Lower lobe of right lung (tissue), 2 donors: ENCODE measurements around the gene MYOF. TPM values are rescaled to one million over a fixed set of nuclear protein-coding genes. Genes with fewer than 3 reads are reported as not detected.

Source experiments
- ATAC-seq, 2 donors: fragments of 200-7000 bp; cut with Tn5 transposase; one replicate each; pipeline ENCODE4 v1.9.1; 2020 to 2022; ENCODE audit warnings: mild to moderate bottlenecking in 2 of 2, moderate library complexity in 2 of 2
- DNase-seq: peaks from one replicate; pipeline ENCODE4 v3.0.0-alpha.2; 2020
- H3K27ac ChIP-seq: fragments of 200-600 bp; one replicate; pipeline ENCODE4 v1.8.0; 2022
- H3K27me3 ChIP-seq: fragments of 200-600 bp; one replicate; pipeline ENCODE4 v1.8.0; 2022; ENCODE audit warnings: low read depth
- H3K36me3 ChIP-seq: fragments of 200-600 bp; one replicate; pipeline ENCODE4 v1.8.0; 2022; ENCODE audit warnings: mild to moderate bottlenecking
- H3K4me1 ChIP-seq: fragments of 200-600 bp; one replicate; pipeline ENCODE4 v1.8.0; 2022
- H3K4me3 ChIP-seq: fragments of 200-600 bp; one replicate; pipeline ENCODE4 v1.8.0; 2022; ENCODE audit warnings: mild to moderate bottlenecking
- H3K9me3 ChIP-seq: fragments of 200-600 bp; one replicate; pipeline ENCODE4 v1.8.0; 2022
- CTCF ChIP-seq: fragments of 200-600 bp; IDR thresholded peaks from one replicate; pipeline ENCODE4 v1.8.0; 2022; ENCODE audit warnings: antibody characterized with exemption, mild to moderate bottlenecking
- intact Hi-C: fragments of 100-400 bp; cut with DNase I; formaldehyde crosslinking; loops from one replicate; pipeline ENCODE4 v1.11.0; 2022
- total RNA-seq: library from RNA; stranded (reverse); fragmentation: NEBNext Ultra II Directional; extraction: Animal tissue kit (Norgen Biotek cat#: 25700); gene quantifications from one replicate; pipeline ENCODE4 v1.2.1, GENCODE V29; 2021
- donor health status: DM: no; HTN: yes; CAD: no; lungs with severe emphysema.

The MYOF gene
- total RNA-seq, 1 donor from 2014 or later: 127 TPM

- H3K4me3 ChIP-seq: no peak overlapping the region
- ATAC-seq (no peak), DNase-seq (no peak)
- peaks cover 5% of the 10 kb centered on the region for H3K4me1 ChIP-seq
- no peaks in the 10 kb centered on the region for H3K36me3 ChIP-seq
- no peak for TF ChIP-seq CTCF
- intact Hi-C loops: no loop called here
- H3K9me3 ChIP-seq: no peaks in the 10 kb centered on the region
- no peaks in the 10 kb centered on the region for H3K27me3 ChIP-seq
- H3K27ac ChIP-seq: no peak overlapping the region
Measured at GRCh38 chr10:93491602-93492121, 9.5 kb upstream of the MYOF start.

GRCh38 chr10:93488956-93489528 lies 6.9 kb upstream of the MYOF start:
- DNase-seq: no peak
- no peak for ATAC-seq
- H3K27ac ChIP-seq: no peak overlapping the region
- no peaks in the 10 kb centered on the region for H3K27me3 ChIP-seq
- no peaks in the 10 kb centered on the region for H3K9me3 ChIP-seq
- no peak overlapping the region for H3K4me3 ChIP-seq
- H3K4me1 ChIP-seq: no peaks in the 10 kb centered on the region
- TF ChIP-seq CTCF: no peak
- H3K36me3 ChIP-seq: no peaks in the 10 kb centered on the region
- intact Hi-C loops: no loop called here

- Histone ChIP-seq H3K27me3 (no peaks in the 10 kb centered on the region), H3K27ac (no peak overlapping the region), H3K4me3 (no peak overlapping the region), H3K4me1 (peaks cover 6% of the 10 kb centered on the region), H3K36me3 (no peaks in the 10 kb centered on the region), H3K9me3 (no peaks in the 10 kb centered on the region)
- no peak for TF ChIP-seq CTCF
- intact Hi-C loops: no loop called here
- no peak for DNase-seq
- no peak for ATAC-seq
Measured at GRCh38 chr10:93485690-93486089, 3.6 kb upstream of the MYOF start.

GRCh38 chr10:93481637-93482144 lies 443 bp downstream of the MYOF start:
- TF ChIP-seq CTCF: no peak
- intact Hi-C loops: loop anchor here (5.0 kb wide), 1 partner anchor 104 kb away; no protein-coding TSS in a partner anchor
- Histone ChIP-seq H3K9me3 (no peaks in the 10 kb centered on the region), H3K27me3 (no peaks in the 10 kb centered on the region), H3K4me1 (peaks cover 33% of the 10 kb centered on the region), H3K4me3 (peak overlapping the region; percentile 63), H3K27ac (peak overlapping the region; percentile 86), H3K36me3 (no peaks in the 10 kb centered on the region)
- ATAC-seq (peak; percentile 32 to 72), DNase-seq (no peak)

GRCh38 chr10:93478873-93479272 lies 3.3 kb downstream of the MYOF start:
- Histone ChIP-seq H3K27ac (no peak overlapping the region), H3K9me3 (no peaks in the 10 kb centered on the region), H3K36me3 (no peaks in the 10 kb centered on the region), H3K4me1 (peaks cover 61% of the 10 kb centered on the region), H3K27me3 (no peaks in the 10 kb centered on the region), H3K4me3 (no peak overlapping the region)
- intact Hi-C loops: no loop called here
- no peak for ATAC-seq
- no peak for DNase-seq
- TF ChIP-seq CTCF: no peak
